SK-N-SH treated with all-trans-retinoic acid at 6 μM for 48 hours (cell line): Measurements from ENCODE around the gene RHO.

Experiments used
- ATAC-seq: fragments of 200-7000 bp; cut with Tn5 transposase; 3 replicates; pipeline ENCODE4 v1.9.1; 2020; ENCODE audit warnings: mild to moderate bottlenecking, moderate library complexity
- ARNTL ChIP-seq: fragments of 450-650 bp; formaldehyde crosslinking; IDR thresholded peaks from 2 replicates; pipeline ENCODE4 v1.5.0; 2020; ENCODE audit warnings: low read depth, mild to moderate bottlenecking, moderate library complexity, borderline replicate concordance
- BACH2 ChIP-seq: fragments of 250-450 bp; sonication (Bioruptor Pico); IDR thresholded peaks from 2 replicates; pipeline ENCODE4 v1.9.0; 2021; ENCODE audit warnings: mild to moderate bottlenecking, borderline replicate concordance
- CREB5 ChIP-seq: fragments of 250-450 bp; sonication (Bioruptor Pico); IDR thresholded peaks from 2 replicates; pipeline ENCODE4 v1.5.1; 2020; ENCODE audit warnings: low read depth, mild to moderate bottlenecking, moderate library complexity
- CSDC2 ChIP-seq: fragments of 250-450 bp; sonication (Bioruptor Pico); IDR thresholded peaks from 2 replicates; pipeline ENCODE4 v1.5.0; 2020; ENCODE audit warnings: mild to moderate bottlenecking, moderate library complexity
- CSRNP3 ChIP-seq: fragments of 250-450 bp; sonication (Bioruptor Pico); IDR thresholded peaks from 2 replicates; pipeline ENCODE4 v1.5.1; 2021; ENCODE audit warnings: mild to moderate bottlenecking, moderate library complexity
- ESRRG ChIP-seq: fragments of 250-450 bp; sonication (Bioruptor Pico); IDR thresholded peaks from 2 replicates; pipeline ENCODE4 v1.6.1; 2021; ENCODE audit warnings: mild to moderate bottlenecking
- GLIS3 ChIP-seq: fragments of 250-450 bp; sonication (Bioruptor Pico); IDR thresholded peaks from 2 replicates; pipeline ENCODE4 v1.5.0; 2020; ENCODE audit warnings: mild to moderate bottlenecking, moderate library complexity
- ISL1 ChIP-seq: fragments of 250-450 bp; sonication (Bioruptor Pico); IDR thresholded peaks from 2 replicates; pipeline ENCODE4 v2.1.2; 2022; ENCODE audit warnings: mild to moderate bottlenecking, moderate library complexity
- OSR1 ChIP-seq: fragments of 250-450 bp; sonication (Bioruptor Pico); IDR thresholded peaks from 2 replicates; pipeline ENCODE4 v1.8.0; 2022; ENCODE audit warnings: moderate library complexity, mild to moderate bottlenecking, inconsistent platforms
- PATZ1 ChIP-seq: fragments of 250-450 bp; sonication (Bioruptor Pico); IDR thresholded peaks from 2 replicates; pipeline ENCODE4 v1.8.0; 2020; ENCODE audit warnings: mild to moderate bottlenecking, moderate library complexity, borderline replicate concordance
- POU6F1 ChIP-seq: fragments of 250-450 bp; sonication (Bioruptor Pico); IDR thresholded peaks from 2 replicates; pipeline ENCODE4 v1.8.0; 2021; ENCODE audit warnings: low read depth, mild to moderate bottlenecking, moderate library complexity, borderline replicate concordance
- PPARA ChIP-seq: fragments of 250-450 bp; sonication (Bioruptor Pico); IDR thresholded peaks from 2 replicates; pipeline ENCODE4 v1.5.0; 2020; ENCODE audit warnings: mild to moderate bottlenecking, borderline replicate concordance
- RARB ChIP-seq: fragments of 250-450 bp; sonication (Bioruptor Pico); IDR thresholded peaks from 2 replicates; pipeline ENCODE4 v1.8.0; 2021; ENCODE audit warnings: mild to moderate bottlenecking, moderate library complexity
- TCF4 ChIP-seq: fragments of 250-450 bp; sonication (Bioruptor Pico); IDR thresholded peaks from 2 replicates; pipeline ENCODE4 v1.8.0; 2021; ENCODE audit warnings: mild to moderate bottlenecking, moderate library complexity, borderline replicate concordance
- TOX ChIP-seq: fragments of 250-450 bp; sonication (Bioruptor Pico); IDR thresholded peaks from 2 replicates; pipeline ENCODE4 v1.8.0; 2021; ENCODE audit warnings: mild to moderate bottlenecking, moderate library complexity, borderline replicate concordance
- TSHZ2 ChIP-seq: fragments of 250-450 bp; sonication (Bioruptor Pico); IDR thresholded peaks from 2 replicates; pipeline ENCODE4 v1.5.0; 2020; ENCODE audit warnings: mild to moderate bottlenecking, moderate library complexity
- ZC3H10 ChIP-seq: fragments of 250-450 bp; sonication (Bioruptor Pico); IDR thresholded peaks from 2 replicates; pipeline ENCODE4 v1.5.1; 2021; ENCODE audit warnings: mild to moderate bottlenecking, moderate library complexity
- ZFP3 ChIP-seq: fragments of 250-450 bp; sonication (Bioruptor Pico); IDR thresholded peaks from 2 replicates; pipeline ENCODE4 v1.5.0; 2020; ENCODE audit warnings: mild to moderate bottlenecking, moderate library complexity
- ZFP30 ChIP-seq: fragments of 450-650 bp; formaldehyde crosslinking; IDR thresholded peaks from 2 replicates; pipeline ENCODE4 v1.5.0; 2022; ENCODE audit warnings: mild to moderate bottlenecking, moderate library complexity
- ZNF565 ChIP-seq: fragments of 450-650 bp; formaldehyde crosslinking; conservative IDR thresholded peaks from 2 replicates; pipeline ENCODE4 v1.5.0; 2020; ENCODE audit warnings: low read depth, mild to moderate bottlenecking, moderate library complexity
- ZNF70 ChIP-seq: fragments of 450-650 bp; formaldehyde crosslinking; IDR thresholded peaks from 2 replicates; pipeline ENCODE4 v1.5.0; 2020; ENCODE audit warnings: mild to moderate bottlenecking, moderate library complexity
- ZNF8 ChIP-seq: fragments of 450-650 bp; formaldehyde crosslinking; IDR thresholded peaks from 2 replicates; pipeline ENCODE4 v1.5.0; 2020; ENCODE audit warnings: mild to moderate bottlenecking, moderate library complexity

The RHO gene

DNA sequence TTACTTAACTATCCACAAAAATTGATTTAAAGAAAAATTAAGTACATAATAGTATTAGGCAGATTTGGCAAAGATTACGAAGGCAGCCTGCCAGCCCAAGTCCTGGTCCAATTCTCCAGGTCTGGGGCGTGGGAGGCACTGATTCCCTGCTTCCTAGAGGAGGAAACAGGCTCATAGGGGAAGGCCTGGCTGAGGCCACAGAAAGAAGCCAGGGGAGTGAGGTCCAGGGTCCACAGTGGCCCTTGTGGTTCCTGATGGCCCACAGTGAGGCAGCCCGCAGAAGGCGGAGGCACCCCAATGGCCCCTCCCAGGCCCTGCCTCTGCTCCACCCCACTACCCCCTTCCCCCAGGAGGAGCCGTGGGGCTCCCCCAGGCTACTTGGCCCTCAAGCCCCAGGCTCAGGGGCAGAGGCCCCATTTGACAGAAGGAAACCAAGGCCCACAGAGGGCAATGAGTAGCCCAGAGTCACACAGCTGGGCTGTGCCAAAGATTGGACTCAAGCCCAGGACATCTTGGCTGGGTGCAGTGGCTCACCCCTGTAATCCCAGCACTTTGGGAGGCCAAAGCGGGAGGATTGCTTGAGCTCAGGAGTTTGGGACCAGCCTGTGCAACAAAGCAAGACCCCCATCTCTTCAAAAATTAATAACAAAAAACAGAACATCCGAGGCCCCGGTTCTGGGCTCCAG is 35.6 kb downstream of the RHO start:
- no peak for ATAC-seq
- TF ChIP-seq RARB (CRISPR knock-in tag): no peak
- no peak for TF ChIP-seq CSDC2 (CRISPR knock-in tag)
- no peak for TF ChIP-seq ZC3H10 (CRISPR knock-in tag)
- TF ChIP-seq ZNF8 (CRISPR knock-in tag): no peak
- TF ChIP-seq CREB5 (CRISPR knock-in tag): no peak
- TF ChIP-seq PPARA (CRISPR knock-in tag): no peak

DNA sequence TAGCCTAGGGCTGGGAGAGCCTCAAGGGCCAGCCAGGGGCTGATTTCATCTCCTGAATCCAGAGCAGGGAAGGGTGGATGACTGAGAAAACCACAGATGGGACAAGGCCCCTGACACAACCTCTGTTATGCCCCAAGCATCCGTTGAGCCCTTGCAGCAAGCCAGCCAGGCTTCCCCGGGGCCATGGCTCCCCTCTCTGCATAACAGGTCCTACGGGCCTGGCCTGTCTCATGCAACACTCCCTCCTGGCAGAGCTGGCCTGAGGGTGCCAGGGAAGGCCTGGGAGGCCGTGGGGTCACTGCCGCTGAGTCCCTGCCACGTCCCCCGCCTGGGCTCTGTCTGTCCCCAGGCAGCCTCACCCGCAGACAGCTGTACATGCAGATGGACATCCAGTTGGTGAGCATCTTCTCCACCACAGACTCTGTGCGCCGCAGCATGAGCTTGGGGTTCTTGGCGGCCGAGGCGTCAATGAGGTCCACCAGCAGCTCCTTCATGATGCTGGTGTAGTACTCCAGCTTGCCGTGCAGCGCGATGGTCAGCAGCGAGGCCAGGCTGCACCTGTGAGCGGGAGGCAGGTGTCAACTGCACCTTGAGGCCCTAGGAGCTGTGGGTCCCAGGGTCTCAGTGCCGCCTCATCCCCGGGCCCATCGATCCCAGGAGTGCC is 36.7 kb downstream of the RHO start:
- TF ChIP-seq ZFP30 (CRISPR knock-in tag): no peak
- no peak for TF ChIP-seq ZNF565
- no peak for TF ChIP-seq PPARA (CRISPR knock-in tag)
- no peak for TF ChIP-seq OSR1
- no peak for TF ChIP-seq TCF4 (CRISPR knock-in tag)
- TF ChIP-seq CSDC2 (CRISPR knock-in tag): no peak
- no peak for TF ChIP-seq POU6F1 (CRISPR knock-in tag)
- TF ChIP-seq ZFP3 (CRISPR knock-in tag): no peak
- no peak for TF ChIP-seq ISL1 (CRISPR knock-in tag)
- no peak for TF ChIP-seq BACH2 (CRISPR knock-in tag)
- no peak for TF ChIP-seq ARNTL (CRISPR knock-in tag)
- no peak for TF ChIP-seq PATZ1 (CRISPR knock-in tag)
- no peak for TF ChIP-seq CREB5 (CRISPR knock-in tag)
- no peak for TF ChIP-seq TSHZ2 (CRISPR knock-in tag)
- no peak for TF ChIP-seq TOX (CRISPR knock-in tag)
- no peak for TF ChIP-seq ZNF70 (CRISPR knock-in tag)
- no peak for TF ChIP-seq ESRRG (CRISPR knock-in tag)
- no peak for TF ChIP-seq ZC3H10 (CRISPR knock-in tag)
- no peak for TF ChIP-seq GLIS3
- no peak for TF ChIP-seq CSRNP3 (CRISPR knock-in tag)

More for the DNA sequence above, 36.7 kb downstream of the RHO start:
- no peak for ATAC-seq
